HFF-Myc (cell line): ENCODE measurements around the gene LDB2.

Experiments used
- DNase-seq: peaks from one replicate; pipeline ENCODE4 v3.0.0-alpha.2; 2011; ENCODE audit warnings: low read depth; ENCODE audit errors: extremely low read depth
- H3K4me3 ChIP-seq: replicated peaks from 2 replicates; pipeline ENCODE4 v1.5.1; 2011; ENCODE audit warnings: low read depth, mild to moderate bottlenecking, control low read depth, low read length
- TF ChIP-seq, protein P1 (sequence below): IDR thresholded peaks from 2 replicates; pipeline ENCODE4 v1.5.1; 2012; ENCODE audit warnings: mild to moderate bottlenecking, low read depth, low read length, control low read depth; ENCODE audit errors: missing control alignments

The LDB2 gene

DNA sequence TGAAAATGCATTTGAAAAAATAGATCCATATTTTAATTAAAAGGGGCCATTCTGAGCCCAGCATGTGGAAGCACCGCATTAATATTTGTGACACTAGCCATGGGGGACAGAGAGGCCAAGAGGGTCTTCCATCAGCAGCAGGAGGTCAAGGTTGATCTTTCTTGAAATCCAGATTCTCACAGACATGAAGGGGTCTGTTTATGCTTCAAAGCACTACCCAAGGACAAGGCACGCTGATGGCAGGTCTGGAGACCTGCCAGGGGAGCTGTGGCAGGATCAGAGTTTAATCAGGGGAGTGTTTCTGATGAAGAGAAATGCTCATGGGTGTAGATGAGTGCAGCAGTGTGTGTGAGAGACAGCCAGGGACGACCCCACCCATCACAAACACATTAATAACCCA is 243.3 kb downstream of the LDB2 start:
- no peak overlapping the region for H3K4me3 ChIP-seq
- TF ChIP-seq, protein P1, sequence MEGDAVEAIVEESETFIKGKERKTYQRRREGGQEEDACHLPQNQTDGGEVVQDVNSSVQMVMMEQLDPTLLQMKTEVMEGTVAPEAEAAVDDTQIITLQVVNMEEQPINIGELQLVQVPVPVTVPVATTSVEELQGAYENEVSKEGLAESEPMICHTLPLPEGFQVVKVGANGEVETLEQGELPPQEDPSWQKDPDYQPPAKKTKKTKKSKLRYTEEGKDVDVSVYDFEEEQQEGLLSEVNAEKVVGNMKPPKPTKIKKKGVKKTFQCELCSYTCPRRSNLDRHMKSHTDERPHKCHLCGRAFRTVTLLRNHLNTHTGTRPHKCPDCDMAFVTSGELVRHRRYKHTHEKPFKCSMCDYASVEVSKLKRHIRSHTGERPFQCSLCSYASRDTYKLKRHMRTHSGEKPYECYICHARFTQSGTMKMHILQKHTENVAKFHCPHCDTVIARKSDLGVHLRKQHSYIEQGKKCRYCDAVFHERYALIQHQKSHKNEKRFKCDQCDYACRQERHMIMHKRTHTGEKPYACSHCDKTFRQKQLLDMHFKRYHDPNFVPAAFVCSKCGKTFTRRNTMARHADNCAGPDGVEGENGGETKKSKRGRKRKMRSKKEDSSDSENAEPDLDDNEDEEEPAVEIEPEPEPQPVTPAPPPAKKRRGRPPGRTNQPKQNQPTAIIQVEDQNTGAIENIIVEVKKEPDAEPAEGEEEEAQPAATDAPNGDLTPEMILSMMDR, result no peak
- no peak for DNase-seq

- DNase-seq, result no peak
- no peak overlapping the region for H3K4me3 ChIP-seq
- TF ChIP-seq, protein P1, result no peak
These were observed 245.6 kb downstream of the LDB2 start for GRCh38 chr4:16652732-16653305.

GRCh38 chr4:16646459-16646858 is 252.0 kb downstream of the LDB2 start:
- no peak overlapping the region for H3K4me3 ChIP-seq
- no peak for DNase-seq
- TF ChIP-seq, protein P1, result no peak

- no peak overlapping the region for H3K4me3 ChIP-seq
- no peak for DNase-seq
- TF ChIP-seq, protein P1, result no peak
These were observed 254.6 kb downstream of the LDB2 start for GRCh38 chr4:16643893-16644292.

GRCh38 chr4:16642897-16643296 is 255.5 kb downstream of the LDB2 start:
- TF ChIP-seq, protein P1, result no peak
- H3K4me3 ChIP-seq, result no peak overlapping the region
- DNase-seq, result no peak

GRCh38 chr4:16641971-16642370 is 256.5 kb downstream of the LDB2 start:
- no peak for DNase-seq
- TF ChIP-seq, protein P1, result no peak
- no peak overlapping the region for H3K4me3 ChIP-seq
